HuH-7.5 (cell line): ENCODE results near the gene ERCC2.
A peak's percentile ranks its signal among the peaks of the same experiment; 100 is the strongest.
"Not testable (repeated sequence)": the region's sequence is repeated elsewhere in the genome, so short reads cannot be mapped to it uniquely, and the experiment has no call there.

Experiments used
- DNase-seq: peaks from one replicate; pipeline ENCODE4 v3.0.0; 2011; ENCODE audit warnings: low spot score

The ERCC2 gene

GRCh38 chr19:45333609-45334303 lies 36.6 kb downstream of the ERCC2 start:
- no peak for DNase-seq

- no peak for DNase-seq
These were observed 39.0 kb downstream of the ERCC2 start for GRCh38 chr19:45331411-45331810.

GRCh38 chr19:45327404-45328143 lies 42.8 kb downstream of the ERCC2 start:
- no peak for DNase-seq

- DNase-seq, result no peak
These were observed 45.9 kb downstream of the ERCC2 start for GRCh38 chr19:45324349-45324907.

GRCh38 chr19:45323671-45324081 lies 46.7 kb downstream of the ERCC2 start:
- peak; percentile 66 for DNase-seq

GRCh38 chr19:45322744-45323281 lies 47.6 kb downstream of the ERCC2 start, which contains the start of gene CKM:
Gene CKM, minus strand, starts transcription at chr19:45322875. Its CDS starts 3,162 bp downstream, at chr19:45319713.
- no peak for DNase-seq

- DNase-seq, result no peak
These were observed 48.1 kb downstream of the ERCC2 start for GRCh38 chr19:45322311-45322710.

- no peak for DNase-seq
These were observed 48.5 kb downstream of the ERCC2 start for GRCh38 chr19:45321848-45322247.

GRCh38 chr19:45320997-45321775 lies 49.2 kb downstream of the ERCC2 start:
- DNase-seq, result no peak

- DNase-seq, result no peak
These were observed 55.1 kb downstream of the ERCC2 start for GRCh38 chr19:45315304-45315703.

GRCh38 chr19:45314708-45315245 lies 55.6 kb downstream of the ERCC2 start:
- DNase-seq, result no peak

- not testable (repeated sequence) for DNase-seq
These were observed 58.1 kb downstream of the ERCC2 start for GRCh38 chr19:45312285-45312684.

- DNase-seq, result no peak
These were observed 58.8 kb downstream of the ERCC2 start for GRCh38 chr19:45311621-45312020.

- not testable (repeated sequence) for DNase-seq
These were observed 61.1 kb downstream of the ERCC2 start for GRCh38 chr19:45309322-45309721.

GRCh38 chr19:45307361-45307760 lies 63.0 kb downstream of the ERCC2 start:
- no peak for DNase-seq

GRCh38 chr19:45306518-45307027 lies 63.8 kb downstream of the ERCC2 start:
- DNase-seq, result no peak

GRCh38 chr19:45306040-45306439 lies 64.3 kb downstream of the ERCC2 start:
- no peak for DNase-seq

- DNase-seq, result no peak
These were observed 65.0 kb downstream of the ERCC2 start for GRCh38 chr19:45305421-45305820.

- no peak for DNase-seq
These were observed 65.4 kb downstream of the ERCC2 start for GRCh38 chr19:45305007-45305406.

GRCh38 chr19:45304141-45304926 lies 66.0 kb downstream of the ERCC2 start:
- DNase-seq, result no peak
